AG10803 (cell line): ENCODE data around the gene KRTAP8-1.

Experiments
- DNase-seq: peaks from one replicate; pipeline ENCODE4 v3.0.0; 2010; ENCODE audit warnings: low read depth
- H3K4me3 ChIP-seq: 2 replicates; pipeline ENCODE4 v1.5.1; 2011; ENCODE audit warnings: mild to moderate bottlenecking, low read length, control low read depth
- CTCF ChIP-seq: conservative IDR thresholded peaks from 2 replicates; pipeline ENCODE4 v1.5.1; 2011; ENCODE audit warnings: mild to moderate bottlenecking, low read length, control low read depth, inconsistent platforms

Gene KRTAP8-1

DNA sequence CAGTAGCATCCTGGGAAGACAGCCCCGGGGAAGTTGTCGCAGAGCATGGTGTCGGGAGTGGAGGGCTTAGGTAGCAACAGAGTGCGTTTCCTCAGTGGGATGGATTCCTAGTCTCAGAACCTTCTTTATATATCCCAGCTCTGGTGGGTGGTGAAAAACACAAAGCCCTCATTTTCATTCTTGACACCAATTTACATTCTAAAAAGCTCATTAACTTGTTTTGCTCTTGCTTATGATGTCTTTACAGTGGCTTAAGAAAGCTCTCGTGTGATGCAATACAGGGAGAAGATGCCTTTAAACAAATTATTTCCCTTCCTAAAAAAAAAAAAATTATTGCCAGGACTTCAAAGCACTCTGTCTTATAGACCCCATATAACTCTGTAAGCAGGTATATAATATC lies at the start of gene KRTAP8-1:
Gene KRTAP8-1 (minus strand): TSS at position 101 of the 400 bp plus-strand sequence. CDS start 54 bp downstream, at position 47.
- no peak for TF ChIP-seq CTCF
- no peak for DNase-seq
- no peak within 1 kb of the TSS for H3K4me3 ChIP-seq

GRCh38 chr21:30847627-30848500 lies 34.8 kb upstream of the KRTAP8-1 start:
- H3K4me3 ChIP-seq, result no peak overlapping the region
- DNase-seq, result no peak
- no peak for TF ChIP-seq CTCF

DNA sequence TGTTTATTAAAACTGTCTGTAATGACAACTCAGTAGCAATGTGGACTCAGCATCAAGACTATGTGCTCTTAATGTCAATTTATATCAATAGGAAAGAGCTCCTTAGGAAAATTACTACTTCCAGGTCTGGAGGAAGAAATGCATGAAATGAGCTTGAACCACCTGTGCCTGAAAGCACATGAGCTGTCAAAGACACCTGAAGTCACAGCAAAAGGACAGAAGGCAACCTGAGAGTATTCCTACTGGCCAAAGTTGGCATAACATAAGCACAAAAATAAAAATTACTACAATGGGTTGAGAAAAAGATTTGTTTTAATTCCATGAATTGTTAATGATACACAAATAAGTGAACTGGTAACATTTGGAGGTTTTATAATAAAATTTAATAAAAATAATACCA lies 29.9 kb upstream of the KRTAP8-1 start:
- no peak overlapping the region for H3K4me3 ChIP-seq
- TF ChIP-seq CTCF, result no peak
- no peak for DNase-seq

DNA sequence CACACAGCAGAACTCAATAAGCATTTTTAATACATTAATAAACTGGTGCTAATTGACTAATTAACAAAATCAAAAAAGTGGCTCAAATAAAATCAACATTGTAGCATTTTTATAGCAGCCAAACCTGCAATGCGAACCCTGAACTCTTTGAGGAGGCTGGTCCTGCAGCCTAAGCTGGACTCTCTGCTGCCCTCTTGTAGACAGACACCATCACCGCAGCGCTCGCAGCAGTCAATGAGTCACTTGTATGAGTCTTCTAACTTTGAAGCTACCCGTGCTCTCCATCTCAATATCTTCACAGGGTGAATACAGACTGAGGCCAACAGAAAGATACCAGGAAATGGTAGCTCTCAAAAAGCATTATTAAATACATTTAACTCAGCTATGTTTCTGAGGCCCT lies 26.2 kb upstream of the KRTAP8-1 start:
- no peak for DNase-seq
- TF ChIP-seq CTCF, result no peak
- no peak overlapping the region for H3K4me3 ChIP-seq

DNA sequence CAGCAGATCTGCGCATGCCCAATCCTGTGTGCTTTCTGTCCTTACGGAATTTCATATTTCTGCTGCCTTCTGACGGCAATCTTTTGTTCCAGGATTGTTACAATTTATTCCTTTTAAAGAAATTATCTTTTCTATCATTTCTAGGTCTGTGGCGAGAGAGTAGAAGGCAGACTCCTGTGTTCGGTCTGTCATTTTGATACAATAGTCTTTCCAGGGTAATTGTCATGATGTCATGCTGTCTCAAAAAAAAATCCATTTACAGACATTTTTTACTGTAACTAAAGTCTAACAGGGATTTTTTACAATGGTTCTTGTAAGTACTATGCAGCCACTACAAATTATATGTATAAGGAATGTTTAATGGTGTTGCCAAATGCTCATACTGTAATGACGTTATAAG lies 25.5 kb upstream of the KRTAP8-1 start:
- no peak for TF ChIP-seq CTCF
- DNase-seq, result no peak
- no peak overlapping the region for H3K4me3 ChIP-seq

DNA sequence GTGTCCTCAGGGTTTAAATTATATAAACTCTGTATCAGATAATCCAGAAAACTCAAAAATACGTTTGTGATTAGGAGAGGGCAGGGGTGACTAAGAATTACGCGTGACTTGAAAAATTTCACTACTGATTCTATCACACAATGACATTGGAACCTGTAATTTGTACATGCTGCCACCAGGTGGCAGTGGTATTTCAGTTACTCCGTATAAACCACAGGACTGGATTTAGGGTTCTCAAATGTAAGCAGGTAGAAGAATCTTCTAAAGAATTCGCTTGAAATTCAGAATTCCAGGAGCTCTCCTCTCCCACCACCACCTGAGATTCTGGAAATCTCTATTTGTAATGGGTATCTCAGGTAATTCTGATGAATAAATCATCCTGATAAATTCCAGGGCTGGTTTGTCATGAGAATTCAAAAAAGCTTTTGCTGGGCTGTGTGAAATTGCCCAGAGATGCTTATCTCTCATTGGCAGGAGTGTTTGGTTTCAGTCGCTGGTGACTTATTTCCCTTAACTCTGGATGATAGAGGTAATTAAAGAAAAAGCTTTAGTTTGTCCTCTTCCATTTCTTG lies 18.2 kb upstream of the KRTAP8-1 start:
- TF ChIP-seq CTCF, result peak; percentile 21; the same call in 1 of the 2 replicates
- DNase-seq, result no peak
- H3K4me3 ChIP-seq, result no peak overlapping the region

GRCh38 chr21:30829659-30830058 lies 16.6 kb upstream of the KRTAP8-1 start, which contains the start of gene KRTAP7-1:
Gene KRTAP7-1, minus strand, starts transcription at chr21:30829759. Its CDS starts 61 bp downstream, at chr21:30829698.
- no peak for DNase-seq
- no peak within 1 kb of the TSS for H3K4me3 ChIP-seq
- no peak for TF ChIP-seq CTCF
